SIG-M5 (cell line): ENCODE data around the gene FXN.
"Not testable (repeated sequence)": the region's sequence is repeated elsewhere in the genome, so short reads cannot be mapped to it uniquely, and the experiment has no call there.

Source experiments
- DNase-seq: peaks from one replicate; lab custom pipeline; 2025; lab: John Stamatoyannopoulos, UW

The FXN gene

DNA sequence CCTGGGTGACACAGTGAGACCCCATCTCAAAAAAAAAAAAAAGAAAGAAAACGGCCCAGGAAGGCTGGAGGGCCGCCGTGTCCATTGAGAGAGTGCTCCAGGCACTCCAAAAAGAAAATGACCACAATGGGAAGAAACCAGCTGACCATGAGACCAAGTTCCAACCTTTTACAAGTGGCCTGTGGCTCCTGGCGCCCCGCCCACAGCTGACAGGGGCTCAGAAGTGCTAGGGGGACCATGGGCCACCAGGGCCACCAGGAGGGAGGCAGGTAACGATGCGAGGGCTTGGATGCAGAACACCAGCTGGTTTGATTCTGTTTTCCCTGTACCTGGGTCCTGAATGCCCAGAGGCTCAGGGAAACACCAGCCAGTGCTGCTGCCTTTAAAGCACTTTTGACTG, 34.6 kb downstream of the FXN start:
- DNase-seq = no peak

DNA sequence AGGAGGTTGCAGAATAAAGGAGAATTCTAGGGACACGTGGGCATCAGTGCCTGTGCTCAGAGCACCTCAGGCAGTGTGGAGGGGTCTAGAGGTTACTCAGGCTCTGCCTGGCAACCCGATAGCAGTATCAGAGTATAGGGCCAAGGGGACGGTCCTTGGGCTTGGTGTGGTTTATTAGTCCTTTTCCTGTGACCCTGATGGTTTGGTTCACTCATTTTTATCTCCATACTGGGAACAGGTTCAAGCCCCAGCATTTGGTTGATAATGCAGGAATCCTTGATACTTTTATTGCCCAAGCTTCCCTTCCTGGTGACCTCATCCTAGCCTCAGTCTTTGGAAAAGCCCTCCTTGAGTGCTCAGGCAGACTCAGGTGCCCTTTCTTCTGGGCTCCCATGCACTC, 35.5 kb downstream of the FXN start:
- no peak for DNase-seq

DNA sequence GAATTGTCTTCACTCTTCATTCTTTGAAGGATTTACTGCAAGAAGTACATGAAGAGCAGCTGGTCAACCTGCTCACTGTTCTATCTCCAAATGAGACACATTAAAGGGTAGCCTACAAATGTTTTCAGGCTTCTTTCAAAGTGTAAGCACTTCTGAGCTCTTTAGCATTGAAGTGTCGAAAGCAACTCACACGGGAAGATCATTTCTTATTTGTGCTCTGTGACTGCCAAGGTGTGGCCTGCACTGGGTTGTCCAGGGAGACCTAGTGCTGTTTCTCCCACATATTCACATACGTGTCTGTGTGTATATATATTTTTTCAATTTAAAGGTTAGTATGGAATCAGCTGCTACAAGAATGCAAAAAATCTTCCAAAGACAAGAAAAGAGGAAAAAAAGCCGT, 37.6 kb downstream of the FXN start:
- DNase-seq = no peak

DNA sequence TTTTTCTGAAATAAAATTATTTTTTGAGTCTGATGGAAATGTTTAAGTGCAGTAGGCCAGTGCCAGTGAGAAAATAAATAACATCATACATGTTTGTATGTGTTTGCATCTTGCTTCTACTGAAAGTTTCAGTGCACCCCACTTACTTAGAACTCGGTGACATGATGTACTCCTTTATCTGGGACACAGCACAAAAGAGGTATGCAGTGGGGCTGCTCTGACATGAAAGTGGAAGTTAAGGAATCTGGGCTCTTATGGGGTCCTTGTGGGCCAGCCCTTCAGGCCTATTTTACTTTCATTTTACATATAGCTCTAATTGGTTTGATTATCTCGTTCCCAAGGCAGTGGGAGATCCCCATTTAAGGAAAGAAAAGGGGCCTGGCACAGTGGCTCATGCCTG, 39.2 kb downstream of the FXN start:
- DNase-seq = no peak

- no peak for DNase-seq
Observed at GRCh38 chr9:69076550-69076949, 41.0 kb downstream of the FXN start.

GRCh38 chr9:69078069-69078468, 42.5 kb downstream of the FXN start:
- no peak for DNase-seq

- no peak for DNase-seq
Observed at GRCh38 chr9:69078581-69078980, 43.0 kb downstream of the FXN start.

DNA sequence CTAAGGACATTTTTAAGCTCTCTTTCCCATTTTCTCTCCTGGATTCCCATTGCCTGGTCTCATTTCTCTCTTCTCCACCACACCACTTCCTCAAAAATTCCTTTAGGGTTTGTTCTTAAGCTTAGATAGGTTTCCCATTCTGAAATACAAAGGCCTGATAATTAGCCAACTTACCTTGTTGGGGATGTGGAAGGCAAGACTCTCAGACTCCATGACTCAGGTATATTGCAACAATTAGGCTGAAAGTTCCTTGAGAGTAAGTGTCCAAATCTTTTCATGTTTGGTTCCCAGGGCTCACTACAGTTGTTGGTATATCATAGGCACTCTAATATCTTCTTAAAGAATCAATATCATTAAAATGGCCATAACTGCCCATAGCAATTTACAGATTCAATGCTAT, 43.6 kb downstream of the FXN start:
- no peak for DNase-seq

DNA sequence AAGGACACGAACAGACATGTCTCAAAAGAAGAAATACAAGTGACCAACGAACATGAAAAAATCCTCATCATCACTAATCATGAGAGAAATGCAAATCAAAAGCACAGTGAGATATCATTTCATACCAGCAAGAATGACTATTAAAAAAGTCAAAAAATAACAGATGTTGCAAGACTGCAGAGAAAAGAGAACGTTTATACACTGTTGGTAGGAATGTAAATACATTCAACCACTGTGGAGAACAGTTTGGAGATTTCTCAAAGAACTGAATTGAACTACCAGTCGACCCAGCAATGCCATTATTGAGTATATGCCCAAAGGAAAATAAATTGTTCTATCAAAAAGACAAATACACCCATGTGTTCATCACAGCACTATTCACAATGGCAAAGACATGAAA, 45.7 kb downstream of the FXN start:
- no peak for DNase-seq

DNA sequence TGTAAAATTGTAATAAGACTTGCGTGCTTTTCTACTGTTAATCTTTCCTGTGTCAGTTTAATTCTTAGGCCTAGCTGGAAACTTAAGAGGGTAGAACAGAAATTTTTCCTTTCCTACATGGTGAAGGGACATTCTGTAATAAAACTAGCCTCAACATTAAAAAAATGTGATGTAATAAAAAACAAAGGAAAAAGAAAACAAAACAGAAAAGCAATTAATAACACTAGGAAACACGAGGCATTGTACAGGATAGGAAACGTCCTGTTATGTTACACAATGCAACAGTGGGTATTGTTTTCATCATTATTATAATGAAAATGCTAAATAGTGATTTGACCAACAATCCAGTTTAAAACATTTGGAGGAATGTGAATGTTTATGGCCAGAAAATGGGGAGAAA, 47.8 kb downstream of the FXN start:
- DNase-seq = no peak

DNA sequence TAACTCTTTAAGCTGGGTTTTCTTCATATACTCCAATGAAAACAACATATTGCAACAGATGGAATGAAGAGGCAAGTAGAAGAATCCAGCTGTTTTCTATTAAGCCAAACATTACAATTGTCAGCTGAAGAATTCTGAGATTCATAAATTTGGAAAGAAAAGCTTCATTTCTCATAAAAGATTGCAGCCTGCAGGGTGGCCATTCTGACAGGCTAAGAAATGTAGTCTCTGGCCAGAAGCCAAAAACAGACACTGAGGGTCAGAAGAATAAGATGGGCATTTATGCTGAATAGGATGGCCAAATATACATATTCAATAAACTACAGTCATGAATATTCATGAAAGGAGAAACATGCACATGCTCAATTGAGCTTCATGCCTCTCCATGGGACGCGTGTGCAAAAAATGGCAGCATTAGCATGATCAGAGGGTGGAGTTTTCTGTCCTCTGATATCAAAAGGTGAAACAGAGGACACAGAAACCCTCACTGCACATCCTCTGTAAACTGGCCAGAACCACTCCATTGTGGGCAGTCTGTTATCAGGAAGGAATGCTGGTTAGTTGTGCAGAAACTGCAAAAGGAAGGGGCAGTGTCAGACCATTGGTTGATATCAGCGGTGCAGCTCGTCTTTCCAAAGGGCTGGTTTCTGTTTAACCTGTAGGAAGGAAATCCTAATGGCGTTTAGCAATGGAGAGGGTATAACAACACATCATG, 50.2 kb downstream of the FXN start:
- DNase-seq = no peak

GRCh38 chr9:69086312-69086711, 50.8 kb downstream of the FXN start:
- no peak for DNase-seq

DNA sequence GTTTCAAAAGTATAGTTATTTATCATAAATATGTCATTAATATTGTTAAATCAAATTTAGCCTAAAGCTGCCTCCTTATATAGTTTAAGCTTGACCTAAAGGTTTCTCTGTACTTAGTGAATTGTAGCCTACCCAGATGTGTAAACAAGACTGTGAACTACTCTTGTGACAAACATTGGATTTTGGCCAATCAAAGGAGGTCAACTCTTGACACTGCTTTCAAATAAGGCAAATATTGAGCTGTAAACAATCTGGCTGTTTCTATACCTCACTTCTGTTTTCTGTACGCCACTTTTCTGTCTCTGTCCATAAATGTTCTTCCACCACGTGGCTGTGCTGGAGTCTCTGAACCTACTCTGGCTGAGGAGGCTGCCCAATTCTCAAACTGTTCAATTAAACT, 51.2 kb downstream of the FXN start:
- DNase-seq = no peak

DNA sequence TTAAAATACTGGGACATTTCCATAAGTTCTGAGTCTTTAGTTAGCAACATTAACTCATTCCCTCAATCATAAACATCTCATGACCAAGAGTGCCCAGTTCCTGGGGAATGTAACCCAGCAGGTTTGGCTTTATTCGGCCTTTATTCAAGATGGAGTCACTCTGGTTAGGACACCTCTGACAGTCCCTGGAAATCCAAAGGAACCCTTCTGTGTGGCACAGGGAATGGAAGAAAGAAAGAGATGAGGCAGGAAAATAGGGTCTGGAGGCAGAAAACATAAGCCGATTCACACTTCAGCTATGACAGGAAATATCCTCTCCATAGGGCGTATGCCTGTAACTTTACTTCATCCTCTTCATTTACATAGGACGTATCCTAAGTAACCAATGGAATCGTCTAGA, 53.5 kb downstream of the FXN start:
- DNase-seq = no peak

GRCh38 chr9:69089491-69089890, 53.9 kb downstream of the FXN start:
- DNase-seq = no peak

GRCh38 chr9:69090140-69090750, 54.7 kb downstream of the FXN start:
- DNase-seq = no peak

GRCh38 chr9:69090946-69091345, 55.4 kb downstream of the FXN start:
- DNase-seq = no peak

- DNase-seq = no peak
Observed at GRCh38 chr9:69093471-69094103, 58.0 kb downstream of the FXN start.

GRCh38 chr9:69094361-69095135, 59.0 kb downstream of the FXN start:
- DNase-seq = not testable (repeated sequence)

DNA sequence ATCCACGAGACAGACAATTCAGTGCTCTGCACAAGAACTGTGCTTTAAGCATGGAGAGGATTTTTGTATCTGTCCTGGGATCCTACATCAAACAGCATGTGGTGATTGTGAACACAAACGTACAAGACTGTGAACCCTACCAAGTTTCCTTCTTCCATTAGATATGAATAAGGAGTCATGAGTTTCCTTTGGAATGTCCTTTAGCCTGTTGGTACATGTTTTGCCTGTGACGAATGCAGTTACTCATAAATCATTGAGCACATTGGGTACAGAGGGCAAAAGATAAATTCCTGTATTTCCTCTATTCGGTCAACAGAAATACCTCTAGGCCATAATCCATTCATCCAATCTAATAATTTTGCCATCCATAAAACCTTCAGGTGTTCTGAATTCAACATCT, 61.5 kb downstream of the FXN start:
- DNase-seq = no peak

- no peak for DNase-seq
Observed at GRCh38 chr9:69097923-69098593, 62.5 kb downstream of the FXN start.

DNA sequence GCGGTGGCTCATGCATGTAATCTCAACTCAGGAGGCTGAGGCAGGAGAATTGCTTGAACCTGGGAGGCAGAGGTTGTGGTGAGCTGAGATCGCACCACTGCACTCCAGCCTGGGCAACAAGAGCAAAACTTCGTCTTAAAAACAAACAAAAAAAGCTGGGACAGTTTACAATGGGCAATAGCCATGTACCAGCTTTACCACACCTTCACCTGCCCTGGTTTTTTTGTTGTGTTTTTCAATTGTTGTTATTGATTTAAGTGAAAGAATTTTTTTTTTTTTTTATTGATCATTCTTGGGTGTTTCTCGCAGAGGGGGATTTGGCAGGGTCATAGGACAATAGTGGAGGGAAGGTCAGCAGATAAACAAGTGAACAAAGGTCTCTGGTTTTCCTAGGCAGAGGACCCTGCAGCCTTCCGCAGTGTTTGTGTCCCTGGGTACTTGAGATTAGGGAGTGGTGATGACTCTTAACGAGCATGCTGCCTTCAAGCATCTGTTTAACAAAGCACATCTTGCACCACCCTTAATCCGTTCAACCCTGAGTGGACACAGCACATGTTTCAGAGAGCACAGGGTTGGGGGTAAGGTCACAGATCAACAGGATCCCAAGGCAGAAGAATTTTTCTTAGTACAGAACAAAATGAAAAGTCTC, 67.9 kb downstream of the FXN start:
- DNase-seq = not testable (repeated sequence)
